GM10266 (cell line): Measurements from ENCODE around the gene TNFSF15.

Experiments used
- DNase-seq: peaks from one replicate; pipeline ENCODE4 v3.0.0; 2012; ENCODE audit errors: extremely low spot score
- CTCF ChIP-seq: IDR thresholded peaks from 2 replicates; pipeline ENCODE4 v1.5.1; 2012; ENCODE audit warnings: mild to moderate bottlenecking, low read depth; ENCODE audit not compliant: control insufficient read depth, insufficient read depth; ENCODE audit errors: missing control alignments

TNFSF15 gene

GRCh38 chr9:114849450-114849849 is 43.6 kb upstream of the TNFSF15 start:
- TF ChIP-seq CTCF = no peak
- no peak for DNase-seq

GRCh38 chr9:114847492-114848417 is 41.9 kb upstream of the TNFSF15 start:
- no peak for DNase-seq
- TF ChIP-seq CTCF = no peak

- no peak for DNase-seq
- no peak for TF ChIP-seq CTCF
These were observed 39.5 kb upstream of the TNFSF15 start for GRCh38 chr9:114845373-114845772.

GRCh38 chr9:114844766-114845165 is 38.9 kb upstream of the TNFSF15 start:
- TF ChIP-seq CTCF = no peak
- no peak for DNase-seq

- no peak for DNase-seq
- no peak for TF ChIP-seq CTCF
These were observed 32.1 kb upstream of the TNFSF15 start for GRCh38 chr9:114837923-114838322.

- no peak for TF ChIP-seq CTCF
- no peak for DNase-seq
These were observed 30.9 kb upstream of the TNFSF15 start for GRCh38 chr9:114836769-114837168.

- DNase-seq = no peak
- no peak for TF ChIP-seq CTCF
These were observed 28.5 kb upstream of the TNFSF15 start for GRCh38 chr9:114834386-114834785.
